ENCODE data around the gene NR5A1.

Gene NR5A1

GRCh38 chr9:124496463-124496862 is 10.7 kb downstream of the NR5A1 start:
- no peak for TF ChIP-seq EZH2phosphoT487 (IDR thresholded peaks at IDR 0.05; ENCODE audit: borderline replicate concordance)
- TF ChIP-seq CTCF (conservative IDR thresholded peaks at IDR 0.05; ENCODE audit: low read length), result no peak

GRCh38 chr9:124496075-124496449 is 11.1 kb downstream of the NR5A1 start:
- no peaks in the 10 kb centered on the region for H3F3A ChIP-seq (ENCODE audit: low read depth)
- H3K4me2 ChIP-seq (ENCODE audit: low read depth, low read length, poor library complexity, severe bottlenecking), result no peak overlapping the region
- no peaks in the 10 kb centered on the region for H3K79me2 ChIP-seq (ENCODE audit: insufficient read depth, low read length)
- H3K4me1 ChIP-seq (ENCODE audit: insufficient read depth, low read length, poor library complexity, severe bottlenecking), result no peaks in the 10 kb centered on the region
- no peak for TF ChIP-seq EZH2phosphoT487 (IDR thresholded peaks at IDR 0.05; ENCODE audit: borderline replicate concordance)
- TF ChIP-seq CTCF (conservative IDR thresholded peaks at IDR 0.05; ENCODE audit: low read length), result no peak
- no peak overlapping the region for H2AFZ ChIP-seq (ENCODE audit: low read length)
- no peaks in the 10 kb centered on the region for H4K20me1 ChIP-seq (ENCODE audit: insufficient read depth, low read length, poor library complexity, severe bottlenecking)
- no peak overlapping the region for H3K4me3 ChIP-seq (ENCODE audit: low read length, poor library complexity, severe bottlenecking)
- no peaks in the 10 kb centered on the region for H3K9me2 ChIP-seq (replicated peaks; ENCODE audit: low read depth, low read length)
- H3K36me3 ChIP-seq (ENCODE audit: insufficient read depth, low read length), result no peaks in the 10 kb centered on the region
- no peaks in the 10 kb centered on the region for H3K27me3 ChIP-seq (ENCODE audit: insufficient read depth, low read length, poor library complexity, severe bottlenecking)
- no peak overlapping the region for H3K9ac ChIP-seq (ENCODE audit: low read depth, low read length, poor library complexity, severe bottlenecking)
- no peaks in the 10 kb centered on the region for H3K9me3 ChIP-seq (ENCODE audit: insufficient read depth, low read depth, low read length)

More at GRCh38 chr9:124496463-124496862, 10.7 kb downstream of the NR5A1 start:
- H3K4me2 ChIP-seq (ENCODE audit: low read depth, low read length, poor library complexity, severe bottlenecking), result no peak overlapping the region
- no peaks in the 10 kb centered on the region for H3K4me1 ChIP-seq (ENCODE audit: insufficient read depth, low read length, poor library complexity, severe bottlenecking)
- no peak overlapping the region for H3K4me3 ChIP-seq (ENCODE audit: low read length, poor library complexity, severe bottlenecking)
- no peaks in the 10 kb centered on the region for H3K36me3 ChIP-seq (ENCODE audit: insufficient read depth, low read length)
- no peaks in the 10 kb centered on the region for H3K9me3 ChIP-seq (ENCODE audit: insufficient read depth, low read depth, low read length)
- no peak overlapping the region for H3K9ac ChIP-seq (ENCODE audit: low read depth, low read length, poor library complexity, severe bottlenecking)
- H3K9me2 ChIP-seq (replicated peaks; ENCODE audit: low read depth, low read length), result no peaks in the 10 kb centered on the region
- H4K20me1 ChIP-seq (ENCODE audit: insufficient read depth, low read length, poor library complexity, severe bottlenecking), result no peaks in the 10 kb centered on the region
- no peaks in the 10 kb centered on the region for H3K27me3 ChIP-seq (ENCODE audit: insufficient read depth, low read length, poor library complexity, severe bottlenecking)
- no peaks in the 10 kb centered on the region for H3K79me2 ChIP-seq (ENCODE audit: insufficient read depth, low read length)
- no peak overlapping the region for H2AFZ ChIP-seq (ENCODE audit: low read length)
- H3F3A ChIP-seq (ENCODE audit: low read depth), result no peaks in the 10 kb centered on the region

GRCh38 chr9:124495126-124496074 is 11.8 kb downstream of the NR5A1 start:
- TF ChIP-seq EZH2phosphoT487 (IDR thresholded peaks at IDR 0.05; ENCODE audit: borderline replicate concordance), result no peak
- TF ChIP-seq CTCF (conservative IDR thresholded peaks at IDR 0.05; ENCODE audit: low read length), result no peak
- no peaks in the 10 kb centered on the region for H3K36me3 ChIP-seq (ENCODE audit: insufficient read depth, low read length)
- H4K20me1 ChIP-seq (ENCODE audit: insufficient read depth, low read length, poor library complexity, severe bottlenecking), result no peaks in the 10 kb centered on the region
- H3K9ac ChIP-seq (ENCODE audit: low read depth, low read length, poor library complexity, severe bottlenecking), result no peak overlapping the region
- no peak overlapping the region for H3K4me2 ChIP-seq (ENCODE audit: low read depth, low read length, poor library complexity, severe bottlenecking)
- no peaks in the 10 kb centered on the region for H3K4me1 ChIP-seq (ENCODE audit: insufficient read depth, low read length, poor library complexity, severe bottlenecking)
- H3K4me3 ChIP-seq (ENCODE audit: low read length, poor library complexity, severe bottlenecking), result no peak overlapping the region
- no peaks in the 10 kb centered on the region for H3K27me3 ChIP-seq (ENCODE audit: insufficient read depth, low read length, poor library complexity, severe bottlenecking)
- no peak overlapping the region for H2AFZ ChIP-seq (ENCODE audit: low read length)
- no peaks in the 10 kb centered on the region for H3K9me2 ChIP-seq (replicated peaks; ENCODE audit: low read depth, low read length)
- H3K79me2 ChIP-seq (ENCODE audit: insufficient read depth, low read length), result no peaks in the 10 kb centered on the region
- no peaks in the 10 kb centered on the region for H3F3A ChIP-seq (ENCODE audit: low read depth)
- H3K9me3 ChIP-seq (ENCODE audit: insufficient read depth, low read depth, low read length), result no peaks in the 10 kb centered on the region
